Activated CD8-positive, alpha-beta memory T cell treated with anti-CD3 and anti-CD28 coated beads, Interleukin-2, amount 50 U/mL, for 1 hour (primary cell): ENCODE data around the gene TEKT2.

Source experiments
- DNase-seq: peaks from one replicate; pipeline ENCODE4 v3.0.0-alpha.2; 2020; ENCODE audit errors: extremely low read depth

The TEKT2 gene

GRCh38 chr1:36128126-36128904 lies 44.4 kb downstream of the TEKT2 start:
- no peak for DNase-seq

DNA sequence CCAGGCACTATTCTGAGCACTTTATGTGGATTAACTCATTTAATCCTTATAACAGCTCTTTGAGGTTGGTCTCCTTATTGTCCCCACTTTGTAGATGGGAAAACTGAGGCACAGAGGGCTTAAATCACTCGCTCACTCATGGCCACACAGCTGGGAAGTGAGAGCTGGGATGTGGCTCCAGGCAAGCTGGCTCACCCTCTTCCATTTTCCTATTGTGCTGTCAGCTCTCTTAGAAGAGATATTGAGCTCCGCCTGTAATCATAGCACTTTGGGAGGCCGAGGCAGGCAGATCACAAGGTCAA lies 45.0 kb downstream of the TEKT2 start:
- no peak for DNase-seq

GRCh38 chr1:36132029-36132428 lies 48.1 kb downstream of the TEKT2 start:
- DNase-seq, result no peak

- DNase-seq, result no peak
Observed at GRCh38 chr1:36133484-36133883, 49.6 kb downstream of the TEKT2 start.

GRCh38 chr1:36134031-36134430 lies 50.1 kb downstream of the TEKT2 start:
- no peak for DNase-seq

GRCh38 chr1:36134505-36135329 lies 50.8 kb downstream of the TEKT2 start:
- DNase-seq, result no peak

GRCh38 chr1:36135330-36135667 lies 51.4 kb downstream of the TEKT2 start:
- no peak for DNase-seq

GRCh38 chr1:36135796-36136195 lies 51.9 kb downstream of the TEKT2 start:
- no peak for DNase-seq

DNA sequence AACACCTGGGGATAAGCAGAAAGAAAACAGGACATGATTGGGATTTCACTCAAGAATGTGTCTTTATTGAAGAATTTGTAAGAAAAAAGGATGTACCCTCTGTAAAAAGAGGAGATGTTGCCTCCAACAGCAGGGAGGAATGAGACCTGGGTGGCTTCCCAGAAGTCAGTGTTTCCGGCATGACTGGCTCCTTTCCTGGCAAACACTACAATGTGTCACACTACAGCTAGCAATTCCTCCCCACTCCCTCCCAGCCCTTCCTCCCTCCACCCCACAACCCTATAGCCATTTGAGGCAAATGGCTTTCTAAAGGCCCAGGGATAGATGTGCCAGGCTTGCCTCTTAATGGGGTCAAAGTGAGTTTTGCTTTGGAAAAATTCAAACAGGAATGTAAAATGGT lies 52.6 kb downstream of the TEKT2 start:
- DNase-seq, result no peak

DNA sequence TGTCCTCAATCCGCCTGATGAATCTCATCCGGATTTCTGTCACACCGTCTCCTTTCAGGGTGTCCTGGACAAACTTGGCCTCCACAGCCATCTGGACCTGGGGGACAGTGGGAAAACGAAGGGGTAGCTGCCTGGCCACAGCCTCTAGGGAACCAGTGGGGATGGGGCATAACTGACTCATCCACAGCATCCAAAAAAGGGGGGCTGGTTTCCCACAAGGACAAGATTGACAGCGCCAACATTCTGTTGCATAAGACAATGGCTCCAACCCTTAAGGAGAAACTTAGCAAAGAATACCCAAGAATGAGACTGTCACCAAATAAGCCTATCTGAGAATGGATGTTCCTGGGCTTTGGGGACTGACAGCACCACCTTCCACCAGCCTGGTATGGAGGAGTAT lies 53.3 kb downstream of the TEKT2 start:
- DNase-seq, result no peak

GRCh38 chr1:36137776-36138175 lies 53.9 kb downstream of the TEKT2 start:
- no peak for DNase-seq
